ENCODE data around the gene APOL2.

GRCh38 chr22:36257308-36257707, 18.0 kb upstream of the APOL2 start:
- TF ChIP-seq CTCF (conservative IDR thresholded peaks at IDR 0.05; ENCODE audit: low read length) (no peak), EZH2phosphoT487 (IDR thresholded peaks at IDR 0.05; ENCODE audit: borderline replicate concordance, low read depth, low read length) (no peak)
